ENCODE data around the gene SEMA5A. TPM values are rescaled to one million over a fixed set of nuclear protein-coding genes. Genes with fewer than 3 reads are reported as not detected.

The SEMA5A gene
- total RNA-seq, 1 donor from 2014 or later = 38.9 TPM

- intact Hi-C loops (cut with DNase I) = no loop called here
- Histone ChIP-seq H3K27ac (no peak overlapping the region), H3K4me1 (peaks cover under 1% of the 10 kb centered on the region), H3K27me3 (no peaks in the 10 kb centered on the region), H3K9me3 (no peaks in the 10 kb centered on the region), H3K36me3 (no peaks in the 10 kb centered on the region), H3K4me3 (no peak overlapping the region)
- no peak for ATAC-seq
- TF ChIP-seq CTCF (IDR thresholded peaks at IDR 0.05) = no peak
- no peak for DNase-seq
These were observed 491.6 kb downstream of the SEMA5A start for GRCh38 chr5:9054322-9054721.

GRCh38 chr5:9052421-9052820, 493.5 kb downstream of the SEMA5A start:
- Histone ChIP-seq H3K4me3 (no peak overlapping the region), H3K36me3 (no peaks in the 10 kb centered on the region), H3K27ac (no peak overlapping the region), H3K27me3 (no peaks in the 10 kb centered on the region), H3K9me3 (no peaks in the 10 kb centered on the region), H3K4me1 (no peaks in the 10 kb centered on the region)
- TF ChIP-seq CTCF (IDR thresholded peaks at IDR 0.05) = no peak
- ATAC-seq = no peak
- DNase-seq = no peak
- intact Hi-C loops (cut with DNase I) = no loop called here

- ATAC-seq = no peak
- DNase-seq = no peak
- H3K27me3 ChIP-seq = no peaks in the 10 kb centered on the region
- no peaks in the 10 kb centered on the region for H3K36me3 ChIP-seq
- H3K4me3 ChIP-seq = no peak overlapping the region
- no peaks in the 10 kb centered on the region for H3K4me1 ChIP-seq
- H3K27ac ChIP-seq = no peak overlapping the region
- intact Hi-C loops (cut with DNase I) = no loop called here
- H3K9me3 ChIP-seq = no peaks in the 10 kb centered on the region
- TF ChIP-seq CTCF (IDR thresholded peaks at IDR 0.05) = no peak
These were observed 494.1 kb downstream of the SEMA5A start for GRCh38 chr5:9051779-9052178.

GRCh38 chr5:9047932-9048331, 497.9 kb downstream of the SEMA5A start:
- no peaks in the 10 kb centered on the region for H3K9me3 ChIP-seq
- no peak overlapping the region for H3K4me3 ChIP-seq
- no peaks in the 10 kb centered on the region for H3K36me3 ChIP-seq
- H3K27me3 ChIP-seq = no peaks in the 10 kb centered on the region
- no peak overlapping the region for H3K27ac ChIP-seq
- intact Hi-C loops (cut with DNase I) = no loop called here
- DNase-seq (no peak), ATAC-seq (no peak)
- H3K4me1 ChIP-seq = no peaks in the 10 kb centered on the region
- TF ChIP-seq CTCF (IDR thresholded peaks at IDR 0.05) = no peak

- H3K27me3 ChIP-seq = no peaks in the 10 kb centered on the region
- no peak overlapping the region for H3K4me3 ChIP-seq
- peak; percentile 64 for ATAC-seq
- H3K36me3 ChIP-seq = no peaks in the 10 kb centered on the region
- intact Hi-C loops (cut with DNase I) = no loop called here
- TF ChIP-seq CTCF (IDR thresholded peaks at IDR 0.05) = no peak
- no peak for DNase-seq
- no peaks in the 10 kb centered on the region for H3K9me3 ChIP-seq
- no peak overlapping the region for H3K27ac ChIP-seq
- no peaks in the 10 kb centered on the region for H3K4me1 ChIP-seq
These were observed 499.0 kb downstream of the SEMA5A start for GRCh38 chr5:9046756-9047481.

- ATAC-seq (peak; percentile 20), DNase-seq (no peak)
- Histone ChIP-seq H3K27ac (no peak overlapping the region), H3K36me3 (no peaks in the 10 kb centered on the region), H3K27me3 (no peaks in the 10 kb centered on the region), H3K9me3 (no peaks in the 10 kb centered on the region), H3K4me1 (no peaks in the 10 kb centered on the region), H3K4me3 (no peak overlapping the region)
- intact Hi-C loops (cut with DNase I) = no loop called here
- no peak for TF ChIP-seq CTCF (IDR thresholded peaks at IDR 0.05)
These were observed 499.9 kb downstream of the SEMA5A start for GRCh38 chr5:9045946-9046345.
